GM19438 (cell line): ENCODE results near the gene BACH2.
"Not testable (repeated sequence)": the region's sequence is repeated elsewhere in the genome, so short reads cannot be mapped to it uniquely, and the experiment has no call there.

Source experiments
- ATAC-seq: cut with Tn5 transposase; IDR thresholded peaks from one replicate; pipeline ENCODE4 v1.9.1; 2021; ENCODE audit warnings: low read depth; ENCODE audit not compliant: unreplicated experiment

BACH2 gene

GRCh38 chr6:90045535-90045934 lies 251.1 kb downstream of the BACH2 start:
- no peak for ATAC-seq

- ATAC-seq, result no peak
These were observed 251.7 kb downstream of the BACH2 start for GRCh38 chr6:90044833-90045381.

- ATAC-seq, result no peak
These were observed 252.3 kb downstream of the BACH2 start for GRCh38 chr6:90044182-90044832.

- ATAC-seq, result no peak
These were observed 255.7 kb downstream of the BACH2 start for GRCh38 chr6:90040931-90041330.

GRCh38 chr6:90039911-90040310 lies 256.7 kb downstream of the BACH2 start:
- ATAC-seq, result no peak

GRCh38 chr6:90038961-90039653 lies 257.5 kb downstream of the BACH2 start:
- ATAC-seq, result no peak

- ATAC-seq, result no peak
These were observed 259.7 kb downstream of the BACH2 start for GRCh38 chr6:90036963-90037362.

- no peak for ATAC-seq
These were observed 261.5 kb downstream of the BACH2 start for GRCh38 chr6:90035047-90035723.

GRCh38 chr6:90033746-90034271 lies 262.8 kb downstream of the BACH2 start:
- ATAC-seq, result no peak

- ATAC-seq, result not testable (repeated sequence)
These were observed 264.0 kb downstream of the BACH2 start for GRCh38 chr6:90032489-90033212.

GRCh38 chr6:90028995-90029635 lies 267.5 kb downstream of the BACH2 start:
- ATAC-seq, result no peak

GRCh38 chr6:90028066-90028778 lies 268.4 kb downstream of the BACH2 start:
- no peak for ATAC-seq

GRCh38 chr6:90026216-90026615 lies 270.4 kb downstream of the BACH2 start:
- ATAC-seq, result no peak

GRCh38 chr6:90025523-90026061 lies 271.1 kb downstream of the BACH2 start:
- no peak for ATAC-seq

GRCh38 chr6:90024633-90025032 lies 272.0 kb downstream of the BACH2 start:
- no peak for ATAC-seq

GRCh38 chr6:90021711-90022110 lies 274.9 kb downstream of the BACH2 start:
- ATAC-seq, result no peak

- no peak for ATAC-seq
These were observed 275.9 kb downstream of the BACH2 start for GRCh38 chr6:90020746-90021145.

- ATAC-seq, result no peak
These were observed 277.4 kb downstream of the BACH2 start for GRCh38 chr6:90019216-90019615.

- ATAC-seq, result no peak
These were observed 280.8 kb downstream of the BACH2 start for GRCh38 chr6:90015883-90016282.
